Esophagus squamous epithelium (tissue), 4 donors: ENCODE data around the gene RAB40C.

Experiments
- CTCF ChIP-seq, 6 experiments: fragments of 450-650 bp in 4 of 6; fragments of 200-600 bp in 2 of 6; sonication (generic) in 2 of 6; IDR thresholded peaks; one replicate each; pipeline ENCODE4 v1.5.1; 2016 to 2019; ENCODE audit warnings: antibody characterized with exemption in 6 of 6, mild to moderate bottlenecking in 4 of 6, moderate library complexity in 4 of 6
- POLR2A ChIP-seq, 4 donors: fragments of 450-650 bp; IDR thresholded peaks; one replicate each; pipeline ENCODE4 v1.6.1; 2017; ENCODE audit warnings: antibody characterized with exemption in 4 of 4, mild to moderate bottlenecking in 4 of 4, moderate library complexity in 3 of 4

GRCh38 chr16:580946-581498 is 8.8 kb upstream of the RAB40C start:
- TF ChIP-seq CTCF (IDR thresholded peaks at IDR 0.05): no peak
- no peak for TF ChIP-seq POLR2A (IDR thresholded peaks at IDR 0.05)
